ENCODE data around the gene SRBD1.

- TF ChIP-seq CTCF (IDR thresholded peaks at IDR 0.05; ENCODE audit: control extremely low read depth in 1 of 3, insufficient read depth in 1 of 3, low read depth in 1 of 3, low read length in 3 of 3), result no peak
- TF ChIP-seq EP300 (IDR thresholded peaks at IDR 0.05; ENCODE audit: borderline replicate concordance in 1 of 2, low read depth in 2 of 2, low read length in 2 of 2), result no peak
- TF ChIP-seq YY1 (IDR thresholded peaks at IDR 0.05; ENCODE audit: low read depth, low read length), result no peak
- no peak for TF ChIP-seq EZH2 (IDR thresholded peaks at IDR 0.05; ENCODE audit: low read depth, low read length, severe bottlenecking)
- no peak for TF ChIP-seq CHD2 (IDR thresholded peaks at IDR 0.05; ENCODE audit: low read length)
Observed at GRCh38 chr2:45401431-45401922, 209.6 kb downstream of the SRBD1 start.

All from H1 (cell line).